HL-60 (cell line): ENCODE data around the gene CIROP.

ENCODE experiments used
- CTCF ChIP-seq: IDR thresholded peaks from one replicate; pipeline ENCODE4 v1.5.1; 2011; ENCODE audit warnings: low read length, control low read depth, inconsistent platforms; ENCODE audit not compliant: insufficient read depth
- POLR2AphosphoS5 ChIP-seq: IDR thresholded peaks from 2 replicates; pipeline ENCODE4 v1.6.1; 2012; ENCODE audit warnings: low read depth

GRCh38 chr14:23125933-23126524 is 21.2 kb upstream of the CIROP start:
- TF ChIP-seq CTCF (no peak), POLR2AphosphoS5 (no peak)
